ENCODE results near the gene NPBWR2. TPM values are rescaled to one million over a fixed set of nuclear protein-coding genes. Genes with fewer than 3 reads are reported as not detected.
"Not testable (repeated sequence)": the region's sequence is repeated elsewhere in the genome, so short reads cannot be mapped to it uniquely, and the experiment has no call there.

NPBWR2 gene
- polyA plus RNA-seq, 1 of the 3 experiments (the other 2 are of a cell fraction): not detected

- Histone ChIP-seq H2AFZ (ENCODE audit: low read depth) (no peak overlapping the region), H3F3A (replicated peaks; ENCODE audit: insufficient read depth) (no peaks in the 10 kb centered on the region), H3K4me2 (no peak overlapping the region), H3K4me3 (ENCODE audit: low read depth in 2 of 2, low read length in 1 of 2) (no peak overlapping the region), H3K9ac (no peak overlapping the region), H3K27me3 (ENCODE audit: insufficient read depth) (no peaks in the 10 kb centered on the region; the same call in 1 of the 2 replicates), H3K79me2 (ENCODE audit: insufficient read depth) (no peaks in the 10 kb centered on the region), H3K36me3 (replicated peaks in 1 of 2; ENCODE audit: control insufficient read depth in 1 of 2, insufficient read depth in 2 of 2, low read length in 1 of 2) (no peaks in the 10 kb centered on the region), H4K20me1 (ENCODE audit: insufficient read depth) (no peaks in the 10 kb centered on the region), H3K9me3 (no peaks in the 10 kb centered on the region), H3K4me1 (ENCODE audit: control insufficient read depth in 1 of 2, insufficient read depth in 2 of 2, low read depth in 1 of 2, low read length in 1 of 2) (peaks cover 0 to 28% of the 10 kb centered on the region in 2 experiments; a peak in 1 of 4 replicates), H3K9me2 (no peaks in the 10 kb centered on the region), H3K27ac (ENCODE audit: low read depth in 2 of 2, low read length in 1 of 2) (no peak overlapping the region)
- ChIA-PET POLR2A (interaction anchor here (1.0 kb wide), 1 partner anchor 10 kb away, joined by 3 read pairs; the partner anchor contains the start of gene OPRL1), CTCF (interaction anchor here (1.1 to 2.6 kb wide), 3 partner anchors 25 to 52 kb away, joined by 3 to 12 read pairs (median 10); no protein-coding TSS in a partner anchor)
- TF ChIP-seq TEAD4 (IDR thresholded peaks at IDR 0.05; ENCODE audit: borderline replicate concordance, insufficient read depth) (no peak), MXI1 (IDR thresholded peaks at IDR 0.05; ENCODE audit: low read depth, low read length) (no peak; the same call in 1 of the 2 replicates), IRF3 (IDR thresholded peaks at IDR 0.05; ENCODE audit: low read depth, low read length) (no peak), FOXM1 (IDR thresholded peaks at IDR 0.05; ENCODE audit: low read depth) (no peak), EZH2phosphoT487 (IDR thresholded peaks at IDR 0.05; ENCODE audit: borderline replicate concordance, low read depth) (no peak), NFIC (IDR thresholded peaks at IDR 0.05; ENCODE audit: borderline replicate concordance) (no peak), USF1 (IDR thresholded peaks at IDR 0.05; ENCODE audit: borderline replicate concordance, low read depth) (no peak), CTCF (IDR thresholded peaks at IDR 0.05) (no peak), REST (IDR thresholded peaks at IDR 0.05; ENCODE audit: low read depth, low read length) (no peak), TCF12 (IDR thresholded peaks at IDR 0.05) (no peak), CHD2 (IDR thresholded peaks at IDR 0.05; ENCODE audit: low read length, partially characterized antibody) (no peak), SIN3A (IDR thresholded peaks at IDR 0.05; ENCODE audit: borderline replicate concordance, low read depth, low read length) (no peak), FOSL2 (IDR thresholded peaks at IDR 0.05; ENCODE audit: borderline replicate concordance, low read depth) (no peak), EP300 (IDR thresholded peaks at IDR 0.05; ENCODE audit: borderline replicate concordance in 1 of 2, low read depth in 1 of 2, low read length in 1 of 2) (no peak), MEF2A (IDR thresholded peaks at IDR 0.05; ENCODE audit: borderline replicate concordance, low read depth) (no peak), FOXJ3 (CRISPR knock-in tag; IDR thresholded peaks at IDR 0.05) (no peak), TAF1 (IDR thresholded peaks at IDR 0.05; ENCODE audit: borderline replicate concordance, low read depth, low read length) (no peak)
- TF ChIP-seq, protein P1, sequence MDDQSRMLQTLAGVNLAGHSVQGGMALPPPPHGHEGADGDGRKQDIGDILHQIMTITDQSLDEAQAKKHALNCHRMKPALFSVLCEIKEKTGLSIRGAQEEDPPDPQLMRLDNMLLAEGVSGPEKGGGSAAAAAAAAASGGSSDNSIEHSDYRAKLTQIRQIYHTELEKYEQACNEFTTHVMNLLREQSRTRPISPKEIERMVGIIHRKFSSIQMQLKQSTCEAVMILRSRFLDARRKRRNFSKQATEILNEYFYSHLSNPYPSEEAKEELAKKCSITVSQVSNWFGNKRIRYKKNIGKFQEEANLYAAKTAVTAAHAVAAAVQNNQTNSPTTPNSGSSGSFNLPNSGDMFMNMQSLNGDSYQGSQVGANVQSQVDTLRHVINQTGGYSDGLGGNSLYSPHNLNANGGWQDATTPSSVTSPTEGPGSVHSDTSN (IDR thresholded peaks at IDR 0.05): no peak
- 37% methylated on average over 4 of the region's 10 CpGs for WGBS (ENCODE audit: low lambda C conversion rate)
- DNase-seq: peak; percentile 83
Measured at GRCh38 chr20:64090165-64090564, 17.2 kb downstream of the NPBWR2 start.

GRCh38 chr20:64088586-64088985 lies 18.8 kb downstream of the NPBWR2 start:
- H3K4me3 ChIP-seq (ENCODE audit: low read depth in 2 of 2, low read length in 1 of 2); H3K9me2 ChIP-seq; H3K4me2 ChIP-seq; H3K36me3 ChIP-seq (replicated peaks in 1 of 2; ENCODE audit: control insufficient read depth in 1 of 2, insufficient read depth in 2 of 2, low read length in 1 of 2); H3K9ac ChIP-seq; DNase-seq; H3K9me3 ChIP-seq; H3K27ac ChIP-seq (ENCODE audit: low read depth in 2 of 2, low read length in 1 of 2); H2AFZ ChIP-seq (ENCODE audit: low read depth); H3F3A ChIP-seq (replicated peaks; ENCODE audit: insufficient read depth); H4K20me1 ChIP-seq (ENCODE audit: insufficient read depth); H3K79me2 ChIP-seq (ENCODE audit: insufficient read depth); H3K27me3 ChIP-seq (ENCODE audit: insufficient read depth); POLR2A ChIA-PET: not testable (repeated sequence)
- peaks cover 0 to 36% of the 10 kb centered on the region in 2 experiments; a peak in 1 of 4 replicates for H3K4me1 ChIP-seq (ENCODE audit: control insufficient read depth in 1 of 2, insufficient read depth in 2 of 2, low read depth in 1 of 2, low read length in 1 of 2)
- CTCF ChIA-PET: interaction anchor here (1.2 kb wide), 1 partner anchor 13 kb away, joined by 4 read pairs; no protein-coding TSS in a partner anchor

Measured in SK-N-SH (cell line).